22Rv1 (cell line): ENCODE measurements around the gene RALGPS2.

Experiments
- ZFX ChIP-seq: fragments of 450-650 bp; IDR thresholded peaks from 2 replicates; pipeline ENCODE4 v1.6.1; 2017; ENCODE audit warnings: antibody characterized with exemption, borderline replicate concordance
- TF ChIP-seq, protein P1 (sequence below): fragments of 450-650 bp; IDR thresholded peaks from 2 replicates; pipeline ENCODE4 v1.5.1; 2017; ENCODE audit warnings: mild to moderate bottlenecking

DNA sequence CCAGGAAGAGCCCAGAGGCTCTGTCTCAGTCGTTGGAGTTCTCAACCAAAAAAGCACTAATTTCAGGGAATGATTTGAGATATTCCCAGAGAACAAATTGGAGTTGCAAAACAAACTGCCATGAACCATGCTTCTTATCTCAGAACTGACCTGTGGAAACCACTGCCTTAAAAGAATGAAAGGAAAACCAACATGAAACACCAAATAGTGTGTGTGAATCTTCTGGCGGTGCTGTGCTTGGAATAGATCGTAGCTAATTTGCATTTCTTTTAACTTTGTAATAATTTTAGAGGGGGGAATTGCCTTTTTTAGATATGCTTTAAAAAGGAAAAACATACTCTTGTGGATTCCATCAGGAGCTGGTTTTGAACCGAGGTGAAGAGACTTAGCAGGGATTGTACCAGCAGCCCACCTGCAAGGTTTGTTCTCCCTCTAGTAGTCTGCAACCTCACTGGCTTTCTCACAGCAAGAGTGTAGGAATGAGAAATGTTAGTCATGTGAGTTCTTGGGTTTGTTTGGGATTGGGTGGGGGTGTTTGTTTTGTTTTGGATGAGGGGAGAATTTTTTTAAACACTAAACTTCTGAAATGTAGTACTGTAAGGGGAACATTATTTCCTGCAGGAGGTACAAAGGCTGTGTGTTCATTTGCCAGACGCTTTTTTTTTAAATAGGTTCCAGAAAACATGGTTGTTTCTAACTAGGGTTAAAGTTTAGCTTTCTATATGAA lies 191.6 kb downstream of the RALGPS2 start:
- TF ChIP-seq ZFX: no peak
- TF ChIP-seq, protein P1, sequence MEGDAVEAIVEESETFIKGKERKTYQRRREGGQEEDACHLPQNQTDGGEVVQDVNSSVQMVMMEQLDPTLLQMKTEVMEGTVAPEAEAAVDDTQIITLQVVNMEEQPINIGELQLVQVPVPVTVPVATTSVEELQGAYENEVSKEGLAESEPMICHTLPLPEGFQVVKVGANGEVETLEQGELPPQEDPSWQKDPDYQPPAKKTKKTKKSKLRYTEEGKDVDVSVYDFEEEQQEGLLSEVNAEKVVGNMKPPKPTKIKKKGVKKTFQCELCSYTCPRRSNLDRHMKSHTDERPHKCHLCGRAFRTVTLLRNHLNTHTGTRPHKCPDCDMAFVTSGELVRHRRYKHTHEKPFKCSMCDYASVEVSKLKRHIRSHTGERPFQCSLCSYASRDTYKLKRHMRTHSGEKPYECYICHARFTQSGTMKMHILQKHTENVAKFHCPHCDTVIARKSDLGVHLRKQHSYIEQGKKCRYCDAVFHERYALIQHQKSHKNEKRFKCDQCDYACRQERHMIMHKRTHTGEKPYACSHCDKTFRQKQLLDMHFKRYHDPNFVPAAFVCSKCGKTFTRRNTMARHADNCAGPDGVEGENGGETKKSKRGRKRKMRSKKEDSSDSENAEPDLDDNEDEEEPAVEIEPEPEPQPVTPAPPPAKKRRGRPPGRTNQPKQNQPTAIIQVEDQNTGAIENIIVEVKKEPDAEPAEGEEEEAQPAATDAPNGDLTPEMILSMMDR: no peak
